B cell (primary cell): Measurements from ENCODE around the gene PLGLB2. TPM values are rescaled to one million over a fixed set of nuclear protein-coding genes. Genes with fewer than 3 reads are reported as not detected.
"Not testable (repeated sequence)": the region's sequence is repeated elsewhere in the genome, so short reads cannot be mapped to it uniquely, and the experiment has no call there.

Experiments used
- ATAC-seq: fragments of 200-7000 bp; cut with Tn5 transposase; one replicate; pipeline ENCODE4 v1.10.0; 2021; ENCODE audit warnings: low read depth, mild to moderate bottlenecking, moderate number of reproducible peaks, moderate library complexity
- CTCF ChIA-PET: fragments of 350-600 bp; sonication (Branson Sonifier 250); formaldehyde crosslinking; loops from one replicate; lab custom pipeline; 2021; ENCODE audit warnings: antibody characterized with exemption, inconsistent platforms; lab: Charles Lee
- POLR2A ChIA-PET: fragments of 350-600 bp; sonication (Branson Sonifier 250); formaldehyde crosslinking; loops from one replicate; lab custom pipeline; 2021; ENCODE audit warnings: antibody characterized with exemption; lab: Charles Lee
- DNase-seq: peaks from one replicate; pipeline ENCODE4 v3.0.0; 2013
- H2AFZ ChIP-seq: 2 replicates; pipeline ENCODE4 v1.6.1; 2012; ENCODE audit warnings: mild to moderate bottlenecking, low read depth, low read length; ENCODE audit not compliant: insufficient read depth, poor library complexity, severe bottlenecking
- H3K27ac ChIP-seq, 2 donors: 1 replicate in 1 of 2; 2 replicates in 1 of 2; pipeline ENCODE4 v1.5.1; 2012 to 2013; ENCODE audit warnings: low read length in 2 of 2, mild to moderate bottlenecking in 2 of 2, moderate library complexity in 1 of 2
- H3K27me3 ChIP-seq, 4 experiments: fragments of 200-600 bp in 1 of 4; sonication (generic) in 1 of 4; replicated peaks in 1 of 4; 1 replicate in 2 of 4; 2 replicates in 2 of 4; pipeline versions ENCODE4 v1.6.1 to v1.7.0; 2013 to 2016; ENCODE audit warnings: low read length in 3 of 4, mild to moderate bottlenecking in 2 of 4, mixed read lengths in 1 of 4, moderate library complexity in 1 of 4; ENCODE audit not compliant: insufficient read depth in 4 of 4, control insufficient read depth in 3 of 4; ENCODE audit errors: control extremely low read depth in 1 of 4
- H3K36me3 ChIP-seq, 2 experiments: replicated peaks in 1 of 2; 1 replicate in 1 of 2; 2 replicates in 1 of 2; pipeline versions ENCODE4 v1.6.1 to v1.7.1; 2013; ENCODE audit warnings: low read length in 1 of 2; ENCODE audit not compliant: insufficient read depth in 2 of 2, control insufficient read depth in 1 of 2; ENCODE audit errors: control extremely low read depth in 1 of 2, extremely low read depth in 1 of 2
- H3K4me1 ChIP-seq, 2 donors: fragments of 200-600 bp in 1 of 2; sonication (generic) in 1 of 2; 1 replicate in 1 of 2; 2 replicates in 1 of 2; pipeline versions ENCODE4 v1.5.1 to v1.6.1; 2013 to 2017; ENCODE audit warnings: low read length in 2 of 2; ENCODE audit not compliant: control insufficient read depth in 2 of 2, insufficient read depth in 2 of 2
- H3K4me2 ChIP-seq: replicated peaks from 2 replicates; pipeline ENCODE3; 2012; ENCODE audit warnings: mild to moderate bottlenecking, low read depth, low read length; ENCODE audit not compliant: poor library complexity, severe bottlenecking
- H3K4me3 ChIP-seq, 5 experiments: fragments of 200-600 bp in 1 of 5; sonication (generic) in 1 of 5; 1 replicate in 3 of 5; 2 replicates in 2 of 5; pipeline versions ENCODE4 v1.5.1 to v1.7.0; 2011 to 2016; ENCODE audit warnings: low read length in 4 of 5, mild to moderate bottlenecking in 4 of 5, low read depth in 2 of 5, control low read depth in 1 of 5, moderate library complexity in 1 of 5; ENCODE audit not compliant: insufficient read depth in 1 of 5; ENCODE audit errors: control extremely low read depth in 1 of 5, extremely low read depth in 1 of 5
- H3K79me2 ChIP-seq: fragments of 200-600 bp; sonication (generic); one replicate; pipeline ENCODE4 v1.6.0; 2016; ENCODE audit warnings: low read length; ENCODE audit not compliant: control insufficient read depth, insufficient read depth
- H3K9ac ChIP-seq: fragments of 200-600 bp; sonication (generic); 2 replicates; pipeline ENCODE4 v1.6.1; 2017; ENCODE audit warnings: mild to moderate bottlenecking, low read length, moderate library complexity
- H3K9me3 ChIP-seq, 3 donors: one replicate each; pipeline versions ENCODE4 v1.6.1 to v1.7.1; 2013; ENCODE audit warnings: low read length in 2 of 3; ENCODE audit not compliant: control insufficient read depth in 2 of 3, insufficient read depth in 1 of 3; ENCODE audit errors: control extremely low read depth in 1 of 3
- H4K20me1 ChIP-seq: 2 replicates; pipeline ENCODE4 v1.6.0; 2012; ENCODE audit warnings: mild to moderate bottlenecking, low read length; ENCODE audit not compliant: insufficient read depth, control insufficient read depth, poor library complexity, severe bottlenecking
- H3K27ac Mint-ChIP-seq: one replicate; pipeline ENCODE4 v1.8.0; 2021; ENCODE audit warnings: mixed read lengths
- H3K27me3 Mint-ChIP-seq: one replicate; pipeline ENCODE4 v1.8.0; 2021; ENCODE audit warnings: mixed read lengths
- H3K4me1 Mint-ChIP-seq: one replicate; pipeline ENCODE4 v1.8.0; 2021; ENCODE audit warnings: mixed read lengths
- H3K4me3 Mint-ChIP-seq: one replicate; pipeline ENCODE4 v1.8.0; 2021; ENCODE audit warnings: mixed read lengths
- H3K9me3 Mint-ChIP-seq: one replicate; pipeline ENCODE4 v1.8.0; 2022; ENCODE audit warnings: mixed read lengths; ENCODE audit not compliant: insufficient read depth
- WGBS: methylation state at CpG from one replicate; pipeline ENCODE4 v1.1.5; 2013; ENCODE audit warnings: missing lambda C conversion rate; ENCODE audit not compliant: insufficient coverage; 5-methylcytosine and 5-hydroxymethylcytosine counted together
- intact Hi-C: fragments of 100-400 bp; cut with micrococcal nuclease; formaldehyde crosslinking; loops from one replicate; pipeline ENCODE4 v1.10.0; 2022
- polyA minus RNA-seq: library from RNA; depleted of rRNA, polyadenylated mRNA; stranded (reverse); fragments of >200 nt; gene quantifications from 2 replicates; pipeline ENCODE4 v1.2.3, GENCODE V29; 2012
- polyA plus RNA-seq: library from polyadenylated mRNA; depleted of rRNA; stranded (reverse); fragments of >200 nt; gene quantifications from 2 replicates; pipeline ENCODE4 v1.2.3, GENCODE V29; 2012
- total RNA-seq, 2 donors: library from RNA; stranded (reverse); fragments of 120-200 nt in 1 of 2; gene quantifications; 1 replicate in 1 of 2; 2 replicates in 1 of 2; pipeline versions ENCODE4 v1.2.3 to v1.2.4, GENCODE V29; 2013 to 2022

Gene PLGLB2
- total RNA-seq: 6.1 and 6.5 TPM in 2 replicates
- total RNA-seq (2013): 0.26 TPM
- 2.0 and 3.3 TPM in 2 replicates for polyA plus RNA-seq
- 0.43 and 0.57 TPM in 2 replicates for polyA minus RNA-seq

- H4K20me1 ChIP-seq, ATAC-seq, H3K4me1 ChIP-seq, H3K27ac Mint-ChIP-seq, H3K36me3 ChIP-seq, CTCF ChIA-PET, intact Hi-C loops, H3K4me3 ChIP-seq, H2AFZ ChIP-seq, H3K27me3 ChIP-seq, H3K9ac ChIP-seq, H3K27ac ChIP-seq, H3K79me2 ChIP-seq, DNase-seq, H3K4me1 Mint-ChIP-seq, POLR2A ChIA-PET, H3K4me2 ChIP-seq, H3K9me3 Mint-ChIP-seq, H3K9me3 ChIP-seq, H3K4me3 Mint-ChIP-seq, H3K27me3 Mint-ChIP-seq: not testable (repeated sequence)
- no CpG with 5 or more reads among the region's 3 CpGs for WGBS
These were observed at the start of gene PLGLB2 for GRCh38 chr2:87747791-87748190. PLGLB2 (plus strand) TSS chr2:87748087; CDS start chr2:87748154, 67 bp downstream.

- CTCF ChIA-PET, H4K20me1 ChIP-seq, H3K36me3 ChIP-seq, H3K4me3 Mint-ChIP-seq, H3K4me2 ChIP-seq, H3K27me3 ChIP-seq, H3K79me2 ChIP-seq, H3K27me3 Mint-ChIP-seq, DNase-seq, POLR2A ChIA-PET, H3K4me1 ChIP-seq, H3K4me1 Mint-ChIP-seq, H3K27ac Mint-ChIP-seq, ATAC-seq, intact Hi-C loops, H3K9ac ChIP-seq, H3K27ac ChIP-seq, H3K4me3 ChIP-seq, H3K9me3 Mint-ChIP-seq, H2AFZ ChIP-seq, H3K9me3 ChIP-seq: not testable (repeated sequence)
- WGBS: no CpG with 5 or more reads among the region's 4 CpGs
These were observed 43.1 kb upstream of the PLGLB2 start for GRCh38 chr2:87704572-87705323.

- POLR2A ChIA-PET, H3K79me2 ChIP-seq, H3K4me2 ChIP-seq, H3K9me3 ChIP-seq, H3K9me3 Mint-ChIP-seq, H3K4me3 ChIP-seq, H2AFZ ChIP-seq, H3K27me3 ChIP-seq, H4K20me1 ChIP-seq, H3K27ac Mint-ChIP-seq, H3K4me1 ChIP-seq, H3K4me3 Mint-ChIP-seq, intact Hi-C loops, H3K27me3 Mint-ChIP-seq, H3K4me1 Mint-ChIP-seq, DNase-seq, H3K36me3 ChIP-seq, H3K27ac ChIP-seq, CTCF ChIA-PET, H3K9ac ChIP-seq: not testable (repeated sequence)
- WGBS: no CpG with 5 or more reads among the region's 2 CpGs
- peak; percentile 31 for ATAC-seq
These were observed 39.5 kb upstream of the PLGLB2 start for GRCh38 chr2:87708368-87708767.

- H3K9ac ChIP-seq, H3K27ac Mint-ChIP-seq, H3K4me2 ChIP-seq, H3K4me3 Mint-ChIP-seq, DNase-seq, H3K27me3 Mint-ChIP-seq, H3K27me3 ChIP-seq, H3K36me3 ChIP-seq, H3K9me3 Mint-ChIP-seq, H3K27ac ChIP-seq, H2AFZ ChIP-seq, ATAC-seq, H3K4me3 ChIP-seq, POLR2A ChIA-PET, H4K20me1 ChIP-seq, CTCF ChIA-PET, H3K4me1 Mint-ChIP-seq, H3K9me3 ChIP-seq, H3K4me1 ChIP-seq, H3K79me2 ChIP-seq, intact Hi-C loops: not testable (repeated sequence)
- WGBS: no CpG with 5 or more reads among the region's 8 CpGs
These were observed 19.8 kb upstream of the PLGLB2 start for GRCh38 chr2:87727940-87728599.
